GM21528 (cell line): ENCODE data around the gene TRAF4.

Experiments used
- ATAC-seq: cut with Tn5 transposase; IDR thresholded peaks from one replicate; pipeline ENCODE4 v1.9.1; 2021; ENCODE audit warnings: mild to moderate bottlenecking, moderate library complexity; ENCODE audit not compliant: unreplicated experiment, low FRiP score

Gene TRAF4, protein sequence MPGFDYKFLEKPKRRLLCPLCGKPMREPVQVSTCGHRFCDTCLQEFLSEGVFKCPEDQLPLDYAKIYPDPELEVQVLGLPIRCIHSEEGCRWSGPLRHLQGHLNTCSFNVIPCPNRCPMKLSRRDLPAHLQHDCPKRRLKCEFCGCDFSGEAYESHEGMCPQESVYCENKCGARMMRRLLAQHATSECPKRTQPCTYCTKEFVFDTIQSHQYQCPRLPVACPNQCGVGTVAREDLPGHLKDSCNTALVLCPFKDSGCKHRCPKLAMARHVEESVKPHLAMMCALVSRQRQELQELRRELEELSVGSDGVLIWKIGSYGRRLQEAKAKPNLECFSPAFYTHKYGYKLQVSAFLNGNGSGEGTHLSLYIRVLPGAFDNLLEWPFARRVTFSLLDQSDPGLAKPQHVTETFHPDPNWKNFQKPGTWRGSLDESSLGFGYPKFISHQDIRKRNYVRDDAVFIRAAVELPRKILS

DNA sequence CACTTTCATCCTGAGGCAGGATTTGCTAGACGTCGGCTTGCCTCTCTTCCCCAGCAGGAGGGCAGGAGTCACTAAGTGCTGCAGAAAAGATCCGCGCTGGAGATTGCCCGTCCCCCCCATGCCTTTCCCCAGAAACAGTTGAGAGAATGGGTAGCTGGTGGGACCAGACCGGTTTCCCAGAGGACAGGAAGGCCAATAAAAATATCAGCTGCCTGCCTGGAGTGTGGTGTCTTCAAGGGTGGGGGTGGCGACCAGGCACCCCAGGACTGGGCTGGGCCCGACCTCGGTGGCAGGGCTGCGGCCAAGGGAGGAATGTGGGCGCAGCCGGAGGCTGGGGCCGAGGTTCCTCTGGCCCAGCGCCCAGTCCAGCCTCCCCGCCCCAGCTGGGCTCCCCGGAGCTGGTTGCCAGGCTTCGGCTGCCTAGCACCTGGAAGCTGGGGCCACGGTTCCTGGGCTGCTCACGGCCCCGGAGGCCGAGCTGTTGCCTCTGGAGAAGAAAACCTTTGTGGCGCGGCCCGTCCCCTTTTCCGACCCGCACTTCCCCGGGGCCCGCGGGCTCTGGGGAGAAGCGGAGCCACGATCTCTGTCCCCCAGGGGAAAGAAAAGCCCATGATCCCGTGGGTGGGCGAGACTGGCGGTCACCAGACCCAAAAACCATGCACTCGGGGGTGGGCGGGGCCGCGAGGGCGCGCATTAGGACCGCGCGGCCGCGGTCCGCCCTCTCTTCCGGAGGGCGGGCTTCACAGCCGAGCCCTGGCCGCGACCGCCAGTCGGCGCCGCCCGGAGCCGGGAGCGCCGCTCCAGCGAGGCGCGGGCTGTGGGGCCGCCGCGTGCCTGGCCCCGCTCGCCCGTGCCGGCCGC, at the start of gene TRAF4:
TSS of gene TRAF4 (plus strand) at position 769 of the 861 bp plus-strand sequence. CDS start 102 bp downstream, outside the sequence.
- peak; percentile 53 for ATAC-seq

- ATAC-seq: no peak
Measured at GRCh38 chr17:28698253-28698941, 45.4 kb upstream of the TRAF4 start.

DNA sequence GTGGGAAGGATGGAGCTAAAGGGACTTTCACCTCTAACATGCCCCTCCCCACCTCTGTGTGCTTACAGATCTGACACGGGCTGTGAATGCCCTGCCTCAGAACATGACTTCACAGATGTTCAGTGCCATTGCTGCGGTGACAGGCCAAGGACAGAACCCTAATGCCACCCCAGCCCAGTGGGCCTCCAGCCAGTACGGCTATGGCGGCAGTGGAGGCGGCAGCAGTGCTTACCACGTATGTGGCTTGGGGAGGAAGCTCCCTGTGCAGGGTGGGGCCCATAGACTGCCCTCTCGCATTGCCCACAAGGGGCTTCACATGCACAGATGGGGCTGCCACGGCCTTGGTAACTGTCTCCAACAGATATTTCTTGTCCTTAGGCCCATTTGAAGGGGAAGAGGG, 43.5 kb upstream of the TRAF4 start:
- ATAC-seq: no peak

GRCh38 chr17:28700830-28701492, 42.9 kb upstream of the TRAF4 start:
- ATAC-seq: no peak

GRCh38 chr17:28702026-28702751, 41.6 kb upstream of the TRAF4 start:
- ATAC-seq: no peak

DNA sequence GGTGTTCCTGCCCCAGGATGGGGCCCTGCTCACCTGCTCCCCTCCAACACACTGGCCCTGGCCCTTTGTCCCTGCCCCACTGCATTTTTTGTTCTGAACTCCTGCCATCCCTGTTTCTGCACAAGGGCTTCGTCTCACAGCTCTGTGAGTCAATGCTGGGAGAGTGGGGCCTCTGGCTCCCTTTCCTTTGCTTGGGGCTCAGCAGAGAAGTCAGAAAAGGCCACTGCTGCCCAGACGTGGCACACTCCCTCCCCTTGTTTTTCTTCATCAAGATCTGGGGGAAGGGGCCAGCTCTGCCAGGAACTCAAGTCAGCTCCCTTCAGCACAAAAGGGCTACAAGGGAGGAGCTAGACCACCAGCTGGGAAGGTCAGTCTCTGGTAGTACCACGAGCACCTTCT, 41.1 kb upstream of the TRAF4 start:
- no peak for ATAC-seq

DNA sequence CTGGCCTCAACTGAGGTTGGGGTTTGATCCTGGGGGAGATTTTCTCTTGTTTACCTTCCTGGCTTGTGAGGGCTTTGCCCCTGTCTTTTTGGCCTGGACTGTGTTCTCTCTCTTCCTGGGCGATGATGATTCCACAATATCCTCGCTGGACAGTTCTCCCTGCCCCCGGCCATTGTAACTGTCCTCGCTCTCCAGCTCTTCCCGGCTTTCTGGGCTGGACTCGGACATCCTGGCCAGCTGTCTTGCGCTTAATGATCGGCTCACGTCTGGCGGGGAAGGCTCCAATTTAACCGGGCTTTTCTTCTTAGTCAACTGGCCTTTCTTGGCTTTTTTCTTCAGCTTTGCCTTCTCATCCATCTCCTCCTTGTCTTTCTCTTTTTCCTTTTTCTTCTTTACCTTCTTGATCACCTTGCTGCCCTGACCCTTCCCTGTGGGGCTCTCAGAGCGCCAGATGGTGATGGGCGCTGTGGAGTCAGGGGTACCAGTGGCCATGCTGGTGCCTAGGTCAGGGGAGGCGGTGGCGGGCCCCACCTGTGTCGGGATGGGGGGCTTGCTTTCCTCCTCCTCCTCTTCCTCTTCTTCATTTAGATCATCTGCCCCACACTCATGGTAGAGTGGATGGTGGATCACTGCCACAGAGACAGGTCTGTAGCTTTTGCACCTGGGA, 40.1 kb upstream of the TRAF4 start:
- ATAC-seq: no peak

DNA sequence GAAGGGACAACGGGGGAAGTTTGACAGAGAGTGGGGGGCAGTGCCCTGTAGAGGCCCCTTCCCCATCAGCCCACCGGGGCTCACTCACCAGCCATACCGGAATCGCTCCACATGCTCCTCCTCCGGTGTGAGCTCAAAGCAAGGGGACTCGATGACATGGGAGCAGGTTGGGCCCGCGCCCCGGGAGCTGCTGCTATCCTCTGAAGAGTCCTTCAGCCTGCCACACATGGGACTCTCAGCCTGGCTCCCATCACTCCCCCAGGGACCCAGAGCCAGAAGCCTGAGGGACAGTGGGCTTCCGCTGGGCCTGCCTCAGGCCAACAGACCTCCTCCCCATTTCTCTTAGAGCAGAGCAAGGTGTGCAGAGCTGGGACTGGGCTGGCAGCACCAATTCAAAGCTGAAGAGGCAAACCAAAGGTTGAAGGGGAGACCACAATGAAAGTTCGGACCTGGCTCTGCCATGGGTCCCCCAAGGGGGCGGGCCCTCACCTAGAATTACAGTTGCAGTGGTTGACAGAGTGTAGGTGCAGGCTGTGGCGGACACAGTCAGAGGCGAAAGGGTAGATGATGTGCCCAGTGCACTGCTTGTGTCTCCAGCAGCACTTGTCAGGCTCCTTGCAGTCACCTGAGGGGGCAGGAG, 39.5 kb upstream of the TRAF4 start:
- no peak for ATAC-seq

DNA sequence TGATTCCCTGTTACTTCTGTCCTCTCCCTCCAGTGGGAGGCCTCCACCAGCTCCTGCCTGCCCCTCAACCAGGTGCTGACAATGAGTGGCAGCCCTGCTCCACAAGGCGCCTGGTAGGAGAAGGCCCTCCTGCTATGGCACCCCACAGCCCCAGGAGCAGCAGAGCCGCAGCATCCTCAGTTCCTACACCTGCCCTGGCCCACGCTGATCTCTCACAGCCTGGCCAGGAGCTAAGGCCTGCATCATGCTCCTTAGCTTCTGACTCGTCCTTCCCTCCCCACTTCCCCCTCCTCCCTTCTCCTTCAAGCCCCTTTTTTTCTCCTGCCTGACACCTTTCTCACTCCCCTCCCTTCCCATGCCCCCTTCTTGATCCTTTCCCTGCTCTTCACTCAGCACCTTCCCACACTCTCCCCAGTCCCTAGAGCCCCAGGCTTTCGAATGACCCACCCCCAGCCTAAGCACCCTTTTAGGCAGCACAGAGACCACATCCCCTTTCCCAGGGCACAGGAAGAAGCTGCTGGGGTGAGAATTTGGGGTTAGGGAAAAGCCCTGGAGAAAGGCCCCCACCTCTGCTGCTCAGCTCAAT, 38.6 kb upstream of the TRAF4 start:
- no peak for ATAC-seq

DNA sequence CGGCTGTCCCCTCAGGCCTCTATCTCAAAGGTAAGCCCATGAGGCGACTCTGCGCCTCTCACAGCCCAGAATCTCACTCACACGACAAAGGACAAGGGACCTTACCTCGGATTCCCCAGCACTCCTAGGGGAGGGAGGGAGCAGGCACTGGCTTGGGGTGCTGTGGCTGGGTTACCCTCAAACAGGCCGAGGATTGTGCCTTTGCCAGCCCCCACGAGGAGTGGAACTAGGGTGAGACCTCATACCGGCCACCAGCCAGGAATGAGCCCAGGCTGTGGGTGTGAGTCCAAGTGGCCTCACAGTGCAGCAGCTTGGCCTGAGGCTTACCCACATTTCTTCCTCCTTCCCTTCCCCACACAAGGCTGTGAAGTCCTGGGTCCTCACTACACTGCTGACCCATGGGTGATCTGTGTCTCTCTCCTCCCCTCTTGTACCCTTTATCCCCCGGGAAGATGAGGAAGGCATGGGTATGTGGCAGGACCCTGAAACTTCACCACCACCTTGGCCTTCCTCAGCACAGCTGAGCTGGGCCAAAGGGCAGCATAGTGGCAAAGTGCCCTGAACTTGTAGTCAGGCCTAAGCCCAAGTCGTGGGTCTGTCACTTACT, 38.0 kb upstream of the TRAF4 start:
- ATAC-seq: no peak

GRCh38 chr17:28706471-28707338, 37.1 kb upstream of the TRAF4 start:
- no peak for ATAC-seq

DNA sequence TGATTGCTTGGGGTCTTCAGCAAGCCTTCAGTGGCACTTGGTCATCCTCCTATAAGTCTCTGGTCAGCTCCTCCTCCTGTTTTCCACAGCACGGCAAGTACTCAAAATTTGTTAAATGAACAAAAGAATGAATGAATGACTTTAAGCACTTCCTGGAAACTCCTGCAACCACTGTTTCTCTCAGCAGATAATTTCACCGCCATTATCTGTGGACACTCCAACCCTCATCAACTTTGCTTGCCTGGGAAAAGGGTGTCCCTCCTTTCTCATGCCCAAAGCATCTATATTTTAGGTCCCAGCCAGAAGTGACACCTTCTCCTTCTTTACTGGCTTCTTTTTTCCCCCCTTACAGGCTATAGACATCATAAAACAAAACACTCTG, 36.5 kb upstream of the TRAF4 start:
- ATAC-seq: no peak

DNA sequence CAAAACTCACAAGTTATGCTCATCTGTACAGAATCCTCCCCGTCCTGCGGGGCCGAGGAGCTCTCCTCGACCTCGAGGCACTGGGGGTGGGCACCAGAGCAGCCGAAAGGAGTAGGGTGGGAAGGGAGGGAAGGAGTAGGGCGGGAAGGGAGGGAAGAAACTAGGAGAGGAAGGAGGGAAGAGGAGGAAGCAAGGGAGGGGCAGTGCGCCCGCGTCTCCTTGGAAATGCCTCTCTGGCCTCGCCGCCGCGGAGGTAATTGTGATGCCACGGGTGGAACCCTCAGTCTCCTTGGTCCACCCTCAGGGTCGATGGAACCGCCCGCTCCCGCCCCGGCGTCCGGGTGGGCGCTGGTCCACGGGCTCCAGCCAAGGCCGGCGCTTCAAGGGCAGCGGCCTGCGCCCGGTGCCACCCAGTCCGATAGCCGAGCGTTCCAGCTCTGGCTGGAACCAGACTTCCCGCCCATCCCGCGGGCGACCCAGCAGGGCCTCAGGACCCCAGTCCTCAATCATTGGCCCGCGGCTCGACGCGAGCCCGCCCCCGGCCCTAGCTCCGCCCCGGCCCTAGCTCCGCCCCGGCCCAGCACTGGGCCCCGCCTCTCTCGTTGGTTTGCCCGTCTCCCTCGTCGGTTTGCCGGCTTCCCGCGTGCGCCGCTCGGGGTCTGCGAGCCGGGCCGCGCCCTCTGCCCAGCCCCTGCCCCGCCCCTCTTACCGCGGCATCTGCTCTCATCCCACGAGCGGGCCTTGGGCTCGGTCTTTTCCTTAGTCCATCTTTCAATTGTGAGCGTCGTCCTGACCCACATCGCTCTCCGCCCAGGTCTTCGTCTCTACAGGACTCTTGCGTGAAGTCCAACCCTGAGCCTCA, 32.7 kb upstream of the TRAF4 start:
- peak; percentile 74 for ATAC-seq

DNA sequence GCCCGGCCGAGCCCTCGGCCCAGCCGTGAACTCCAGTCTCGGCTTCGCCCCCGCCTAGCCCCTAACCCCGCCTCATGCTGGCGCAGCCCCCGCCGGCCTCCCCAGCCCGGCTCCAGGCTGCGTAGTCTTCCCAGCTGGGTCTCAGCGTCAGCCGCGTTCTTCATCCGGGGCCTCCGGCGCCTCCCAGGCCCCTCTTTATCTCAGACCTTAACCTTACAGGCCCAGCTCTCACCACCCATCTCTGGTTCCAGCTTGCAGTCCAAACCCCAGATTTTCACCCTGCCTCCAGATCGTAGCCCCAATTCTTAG, 32.1 kb upstream of the TRAF4 start, which contains the start of gene PROCA1:
TSS of gene PROCA1 (minus strand) at position 166 of the 309 bp plus-strand sequence. CDS start 228 bp downstream, outside the sequence.
- ATAC-seq: peak; percentile 35

DNA sequence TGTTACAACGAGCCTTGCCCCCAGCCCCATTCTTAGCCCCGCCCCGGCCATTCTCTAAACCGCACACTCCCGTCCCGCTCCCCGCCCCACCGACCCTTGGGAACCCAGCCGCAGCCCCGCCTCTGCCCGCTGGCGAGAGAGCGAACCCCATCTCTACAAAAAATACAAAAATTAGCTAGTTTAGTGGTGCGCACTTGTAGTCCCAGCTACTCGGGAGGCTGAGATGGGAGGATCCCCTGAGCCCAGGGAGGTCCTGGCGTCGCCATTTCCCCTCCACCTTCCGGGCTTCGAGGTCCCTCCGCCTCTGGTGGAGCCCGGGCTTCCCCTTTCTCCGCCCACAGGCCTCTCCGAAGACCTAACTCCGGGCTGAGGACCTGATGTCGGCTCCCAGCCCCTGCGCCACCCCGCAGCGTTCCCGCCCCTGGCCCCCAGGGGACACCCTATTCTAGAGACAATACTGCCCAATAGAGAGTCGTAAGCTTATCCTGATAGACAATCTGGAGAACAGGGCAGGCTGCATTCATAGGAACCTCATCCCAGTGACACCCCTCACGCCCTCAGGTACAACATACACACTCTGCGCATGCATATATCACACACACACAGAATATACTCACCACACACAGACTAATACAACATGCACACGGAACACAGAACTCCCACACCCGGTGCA, 31.6 kb upstream of the TRAF4 start:
- peak; percentile 10 for ATAC-seq
